Erythroblast (primary cell): Measurements from ENCODE around the gene DSCAML1.

Source experiments
- GATA1 ChIP-seq: IDR thresholded peaks from 2 replicates; pipeline ENCODE4 v1.6.1; 2011; ENCODE audit warnings: low read depth, mild to moderate bottlenecking, control low read depth, low read length, moderate library complexity
- POLR2A ChIP-seq: IDR thresholded peaks from 2 replicates; pipeline ENCODE4 v1.6.1; 2011; ENCODE audit warnings: mild to moderate bottlenecking, low read length

- TF ChIP-seq POLR2A, result no peak
- no peak for TF ChIP-seq GATA1
Measured at GRCh38 chr11:117498791-117499190, 298.2 kb downstream of the DSCAML1 start.
